ENCODE data around the gene MAN1A2.
"Not testable (repeated sequence)": the region's sequence is repeated elsewhere in the genome, so short reads cannot be mapped to it uniquely, and the experiment has no call there.

MAN1A2 gene

GRCh38 chr1:117555806-117556205 lies 188.6 kb downstream of the MAN1A2 start:
- FAIRE-seq (no peak), DNase-seq (ENCODE audit: low spot score) (no peak)

- DNase-seq (ENCODE audit: low spot score): no peak
- no peak for FAIRE-seq
These were observed 189.1 kb downstream of the MAN1A2 start for GRCh38 chr1:117556341-117556740.

GRCh38 chr1:117556976-117557375 lies 189.7 kb downstream of the MAN1A2 start:
- FAIRE-seq: no peak

GRCh38 chr1:117558451-117558850 lies 191.2 kb downstream of the MAN1A2 start:
- DNase-seq (ENCODE audit: low spot score); FAIRE-seq: not testable (repeated sequence)

More at GRCh38 chr1:117556976-117557375, 189.7 kb downstream of the MAN1A2 start:
- no peak for DNase-seq (ENCODE audit: low spot score)

DNA sequence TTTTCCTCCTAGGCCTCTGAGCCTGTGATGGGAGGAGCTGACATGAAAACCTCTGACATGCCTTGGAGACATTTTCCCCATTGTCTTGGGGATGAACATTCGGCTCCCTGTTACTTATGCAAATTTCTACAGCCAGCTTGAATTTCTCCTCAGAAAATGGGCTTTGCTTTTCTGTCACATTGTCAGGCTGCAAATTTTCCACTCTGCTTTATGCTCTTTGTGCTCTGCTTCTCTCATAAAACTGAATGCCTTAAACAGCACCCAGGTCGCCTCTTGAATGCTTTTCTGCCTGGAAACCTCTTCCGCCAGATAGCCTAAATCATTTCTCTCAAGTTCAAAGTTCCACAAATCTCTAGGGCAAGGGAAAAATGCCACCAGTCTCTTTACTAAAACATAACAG lies 191.9 kb downstream of the MAN1A2 start:
- no peak for FAIRE-seq
- no peak for DNase-seq (ENCODE audit: low spot score)

DNA sequence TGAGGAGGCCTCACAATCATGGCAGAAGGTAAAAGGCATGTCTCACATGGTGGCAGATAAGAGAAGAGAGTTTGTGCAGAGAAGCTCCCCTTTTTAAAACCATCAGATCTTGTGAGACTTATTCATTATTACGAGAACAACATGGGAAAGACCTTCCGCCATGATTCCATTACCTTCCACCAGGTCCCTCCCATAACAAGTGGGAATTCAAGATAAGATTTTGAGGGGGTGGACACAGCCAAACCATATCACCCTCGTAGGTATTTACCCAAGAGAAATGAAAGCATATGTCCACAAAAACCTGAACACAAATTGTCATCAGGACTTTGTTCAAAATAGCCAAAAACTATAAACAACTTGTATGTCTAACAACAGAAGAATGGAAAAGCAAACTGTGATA lies 192.7 kb downstream of the MAN1A2 start:
- FAIRE-seq (no peak), DNase-seq (ENCODE audit: low spot score) (no peak)

DNA sequence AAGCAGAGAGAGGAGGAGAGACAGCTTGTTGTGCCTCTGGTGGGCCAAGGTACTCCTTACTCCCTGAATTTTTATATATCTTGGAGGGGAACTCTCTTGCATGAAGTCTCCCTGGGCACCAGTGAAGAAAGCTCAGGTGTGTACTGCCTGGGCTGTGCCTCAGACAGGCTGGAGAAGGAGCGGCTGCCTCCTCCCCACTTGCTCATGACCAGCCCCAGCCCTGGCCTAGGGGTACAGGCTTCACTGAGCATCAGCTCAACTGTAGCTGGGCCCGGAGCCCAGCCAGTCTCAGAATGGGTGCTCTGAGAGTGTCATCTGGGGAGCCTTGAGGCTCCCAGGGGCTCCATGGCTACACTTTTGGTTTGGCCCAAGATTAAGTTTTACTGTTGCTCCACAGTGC lies 193.8 kb downstream of the MAN1A2 start:
- no peak for FAIRE-seq
- no peak for DNase-seq (ENCODE audit: low spot score)

DNA sequence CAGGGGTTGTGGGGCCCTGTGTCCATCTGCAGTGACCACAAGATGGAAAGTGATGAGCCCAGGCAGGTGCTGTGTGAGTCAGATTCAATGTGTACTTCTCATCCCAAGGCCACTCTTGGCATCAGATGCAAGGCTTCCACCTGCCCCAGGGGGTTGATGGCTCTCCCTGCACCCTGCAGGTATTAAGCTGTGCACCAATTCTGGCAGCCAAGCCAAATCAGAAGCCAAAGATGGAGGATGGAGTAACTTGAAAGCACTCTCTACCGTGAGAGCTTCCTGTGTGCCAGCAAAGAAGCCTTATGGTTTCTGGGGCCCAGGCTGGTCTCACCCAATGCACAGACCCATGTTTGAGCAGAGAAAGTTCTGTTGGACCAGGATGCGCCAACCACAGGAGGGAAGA lies 194.3 kb downstream of the MAN1A2 start:
- no peak for FAIRE-seq
- DNase-seq (ENCODE audit: low spot score): no peak

- DNase-seq (ENCODE audit: low spot score) (no peak), FAIRE-seq (no peak)
These were observed 195.6 kb downstream of the MAN1A2 start for GRCh38 chr1:117562581-117563491.

DNA sequence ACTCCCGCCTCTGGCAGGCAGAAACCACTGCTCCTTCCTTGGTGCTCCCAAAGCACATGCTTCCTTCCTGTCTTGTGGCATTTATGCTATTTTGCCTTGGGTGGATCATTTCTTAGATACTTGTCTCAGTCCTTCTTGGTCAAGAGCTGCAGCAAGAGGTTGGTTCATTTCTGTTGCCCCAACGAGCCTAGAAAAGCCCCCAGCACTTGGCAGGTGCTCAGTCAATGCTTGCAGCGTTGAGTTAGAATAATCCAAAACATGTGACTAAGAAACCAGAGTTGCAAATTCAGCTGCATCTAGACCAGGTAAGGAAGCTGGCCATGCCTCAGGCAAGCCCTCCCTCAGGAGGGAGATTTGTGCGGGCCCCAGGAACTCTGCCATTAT lies 196.2 kb downstream of the MAN1A2 start:
- DNase-seq (ENCODE audit: low spot score) (no peak), FAIRE-seq (no peak)

DNA sequence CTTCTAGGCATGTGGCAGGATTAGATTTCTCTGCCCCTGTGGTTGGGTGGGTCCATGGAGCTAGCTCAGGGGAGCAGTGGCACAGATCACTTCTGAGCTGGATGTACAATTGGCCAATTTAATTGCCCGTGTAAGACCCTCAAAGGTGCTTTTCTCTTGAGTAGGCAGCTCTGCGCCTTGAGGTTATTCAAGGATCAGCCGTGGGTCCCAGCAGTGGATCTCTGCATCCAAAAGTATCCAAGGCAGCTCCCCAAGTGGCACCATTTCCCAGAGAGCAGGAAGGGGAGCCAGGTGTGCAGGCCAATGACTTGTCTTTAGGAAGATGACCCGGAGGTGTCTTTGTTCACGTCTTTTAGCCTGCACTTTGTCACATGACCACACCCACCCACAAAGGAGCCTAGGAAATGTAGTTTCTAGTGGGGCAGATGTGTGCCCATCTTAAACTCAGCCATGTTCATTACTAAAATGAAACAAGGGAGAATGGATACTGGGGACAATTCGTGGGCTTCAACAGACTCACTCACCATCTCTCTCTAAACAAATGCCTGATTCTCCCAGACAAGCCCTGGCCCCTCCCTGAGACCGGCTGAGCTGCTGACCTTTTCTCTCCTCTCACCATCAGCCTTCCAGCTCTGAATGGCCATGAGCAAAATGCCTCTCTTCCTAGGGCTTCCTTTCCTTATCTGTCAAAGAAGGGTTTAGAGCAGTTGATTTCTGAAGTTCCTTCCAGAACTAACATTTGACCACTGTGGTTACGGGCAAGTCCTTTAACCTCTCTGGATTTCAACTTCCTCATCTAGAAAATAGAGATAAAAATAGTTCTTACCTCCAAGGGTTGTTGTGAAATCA lies 197.2 kb downstream of the MAN1A2 start:
- no peak for DNase-seq (ENCODE audit: low spot score)
- no peak for FAIRE-seq

DNA sequence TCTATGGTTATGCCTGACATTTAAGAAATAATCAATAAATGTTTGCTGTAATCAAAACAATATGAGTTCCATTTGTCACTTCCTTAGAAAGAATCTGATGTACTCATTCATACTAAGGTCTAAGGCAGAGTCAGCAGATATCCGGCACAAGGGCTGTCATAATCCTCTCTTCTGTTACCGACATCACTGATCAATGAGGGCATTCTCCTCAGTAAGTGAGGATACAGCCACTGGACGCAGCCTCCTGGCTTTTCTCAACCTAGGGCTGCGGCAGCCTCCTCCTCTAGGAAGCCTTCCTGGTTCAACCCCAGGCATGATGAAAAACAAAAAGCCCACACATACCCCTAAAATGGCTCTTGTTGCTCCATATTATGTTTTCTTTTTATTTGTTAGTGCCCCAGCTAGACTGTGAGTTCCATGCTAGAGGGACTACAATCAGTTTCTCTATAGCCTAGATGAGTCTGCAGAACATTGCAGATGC lies 197.9 kb downstream of the MAN1A2 start:
- DNase-seq (ENCODE audit: low spot score) (no peak), FAIRE-seq (no peak)

GRCh38 chr1:117565745-117566455 lies 198.7 kb downstream of the MAN1A2 start:
- FAIRE-seq: no peak

DNA sequence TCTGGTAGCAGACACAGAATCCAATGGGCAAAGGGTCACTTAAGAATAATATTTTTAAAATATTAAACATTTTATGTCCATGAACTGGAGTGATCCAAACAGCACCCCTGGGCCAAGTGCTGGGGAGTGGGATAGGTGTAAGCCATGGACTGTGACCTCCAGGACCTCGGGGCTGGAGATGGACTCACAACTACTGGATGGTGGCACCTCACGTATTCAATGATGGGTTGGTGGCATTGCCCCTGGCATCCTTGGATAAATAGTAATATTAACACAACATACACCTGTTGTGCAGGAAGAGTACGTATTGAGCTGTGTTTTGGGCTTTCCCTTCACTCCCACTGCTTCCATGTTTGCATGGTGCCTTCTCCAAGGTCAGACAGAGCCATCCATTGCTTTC lies 199.3 kb downstream of the MAN1A2 start:
- DNase-seq (ENCODE audit: low spot score) (no peak), FAIRE-seq (no peak)

More at GRCh38 chr1:117565745-117566455, 198.7 kb downstream of the MAN1A2 start:
- no peak for DNase-seq (ENCODE audit: low spot score)

- no peak for DNase-seq (ENCODE audit: low spot score)
- FAIRE-seq: no peak
These were observed 200.2 kb downstream of the MAN1A2 start for GRCh38 chr1:117567435-117567834.

- no peak for FAIRE-seq
- DNase-seq (ENCODE audit: low spot score): no peak
These were observed 200.7 kb downstream of the MAN1A2 start for GRCh38 chr1:117567976-117568375.

DNA sequence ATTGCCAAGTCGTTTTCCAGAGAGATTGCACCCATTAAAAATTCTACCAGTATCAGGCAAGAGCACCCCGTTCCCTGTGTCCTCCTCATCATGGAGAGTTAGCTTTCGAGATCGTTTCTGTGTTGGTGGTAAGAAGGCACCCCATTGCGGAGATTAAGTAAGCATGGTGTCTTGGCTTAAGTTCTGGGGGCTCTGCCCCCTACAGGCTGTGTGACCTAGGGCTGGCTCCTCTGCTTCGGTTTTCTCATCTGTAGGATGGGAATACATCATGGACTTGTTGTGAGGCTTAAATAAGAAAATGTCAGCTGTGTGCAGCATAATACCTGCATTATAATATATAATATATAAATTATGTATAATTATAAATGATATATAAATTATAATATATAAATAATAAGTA lies 201.8 kb downstream of the MAN1A2 start:
- DNase-seq (ENCODE audit: low spot score) (no peak), FAIRE-seq (no peak)

- DNase-seq (ENCODE audit: low spot score) (no peak), FAIRE-seq (no peak)
These were observed 202.6 kb downstream of the MAN1A2 start for GRCh38 chr1:117569856-117570255.

GRCh38 chr1:117570988-117571409 lies 203.8 kb downstream of the MAN1A2 start:
- no peak for FAIRE-seq
- no peak for DNase-seq (ENCODE audit: low spot score)

GRCh38 chr1:117571496-117571895 lies 204.2 kb downstream of the MAN1A2 start:
- FAIRE-seq: no peak

GRCh38 chr1:117572546-117572945 lies 205.3 kb downstream of the MAN1A2 start:
- DNase-seq (ENCODE audit: low spot score): no peak

More at GRCh38 chr1:117571496-117571895, 204.2 kb downstream of the MAN1A2 start:
- no peak for DNase-seq (ENCODE audit: low spot score)

More at GRCh38 chr1:117572546-117572945, 205.3 kb downstream of the MAN1A2 start:
- FAIRE-seq: peak; percentile 32

Data from urothelium cell line (cell line).